B cell (primary cell): ENCODE measurements around the gene SPAG7. TPM values are rescaled to one million over a fixed set of nuclear protein-coding genes. Genes with fewer than 3 reads are reported as not detected.

Source experiments
- ATAC-seq: fragments of 200-7000 bp; cut with Tn5 transposase; one replicate; pipeline ENCODE4 v1.10.0; 2021; ENCODE audit warnings: low read depth, mild to moderate bottlenecking, moderate number of reproducible peaks, moderate library complexity
- CTCF ChIA-PET: fragments of 350-600 bp; sonication (Branson Sonifier 250); formaldehyde crosslinking; loops from one replicate; lab custom pipeline; 2021; ENCODE audit warnings: antibody characterized with exemption, inconsistent platforms; lab: Charles Lee
- POLR2A ChIA-PET: fragments of 350-600 bp; sonication (Branson Sonifier 250); formaldehyde crosslinking; loops from one replicate; lab custom pipeline; 2021; ENCODE audit warnings: antibody characterized with exemption; lab: Charles Lee
- DNase-seq: peaks from one replicate; pipeline ENCODE4 v3.0.0; 2013
- H2AFZ ChIP-seq: 2 replicates; pipeline ENCODE4 v1.6.1; 2012; ENCODE audit warnings: mild to moderate bottlenecking, low read depth, low read length; ENCODE audit not compliant: insufficient read depth, poor library complexity, severe bottlenecking
- H3K27ac ChIP-seq, 2 donors: 1 replicate in 1 of 2; 2 replicates in 1 of 2; pipeline ENCODE4 v1.5.1; 2012 to 2013; ENCODE audit warnings: low read length in 2 of 2, mild to moderate bottlenecking in 2 of 2, moderate library complexity in 1 of 2
- H3K27me3 ChIP-seq, 4 experiments: fragments of 200-600 bp in 1 of 4; sonication (generic) in 1 of 4; replicated peaks in 1 of 4; 1 replicate in 2 of 4; 2 replicates in 2 of 4; pipeline versions ENCODE4 v1.6.1 to v1.7.0; 2013 to 2016; ENCODE audit warnings: low read length in 3 of 4, mild to moderate bottlenecking in 2 of 4, mixed read lengths in 1 of 4, moderate library complexity in 1 of 4; ENCODE audit not compliant: insufficient read depth in 4 of 4, control insufficient read depth in 3 of 4; ENCODE audit errors: control extremely low read depth in 1 of 4
- H3K36me3 ChIP-seq, 2 experiments: replicated peaks in 1 of 2; 1 replicate in 1 of 2; 2 replicates in 1 of 2; pipeline versions ENCODE4 v1.6.1 to v1.7.1; 2013; ENCODE audit warnings: low read length in 1 of 2; ENCODE audit not compliant: insufficient read depth in 2 of 2, control insufficient read depth in 1 of 2; ENCODE audit errors: control extremely low read depth in 1 of 2, extremely low read depth in 1 of 2
- H3K4me1 ChIP-seq, 2 donors: fragments of 200-600 bp in 1 of 2; sonication (generic) in 1 of 2; 1 replicate in 1 of 2; 2 replicates in 1 of 2; pipeline versions ENCODE4 v1.5.1 to v1.6.1; 2013 to 2017; ENCODE audit warnings: low read length in 2 of 2; ENCODE audit not compliant: control insufficient read depth in 2 of 2, insufficient read depth in 2 of 2
- H3K4me2 ChIP-seq: replicated peaks from 2 replicates; pipeline ENCODE3; 2012; ENCODE audit warnings: mild to moderate bottlenecking, low read depth, low read length; ENCODE audit not compliant: poor library complexity, severe bottlenecking
- H3K4me3 ChIP-seq, 5 experiments: fragments of 200-600 bp in 1 of 5; sonication (generic) in 1 of 5; 1 replicate in 3 of 5; 2 replicates in 2 of 5; pipeline versions ENCODE4 v1.5.1 to v1.7.0; 2011 to 2016; ENCODE audit warnings: low read length in 4 of 5, mild to moderate bottlenecking in 4 of 5, low read depth in 2 of 5, control low read depth in 1 of 5, moderate library complexity in 1 of 5; ENCODE audit not compliant: insufficient read depth in 1 of 5; ENCODE audit errors: control extremely low read depth in 1 of 5, extremely low read depth in 1 of 5
- H3K79me2 ChIP-seq: fragments of 200-600 bp; sonication (generic); one replicate; pipeline ENCODE4 v1.6.0; 2016; ENCODE audit warnings: low read length; ENCODE audit not compliant: control insufficient read depth, insufficient read depth
- H3K9ac ChIP-seq: fragments of 200-600 bp; sonication (generic); 2 replicates; pipeline ENCODE4 v1.6.1; 2017; ENCODE audit warnings: mild to moderate bottlenecking, low read length, moderate library complexity
- H3K9me3 ChIP-seq, 3 donors: one replicate each; pipeline versions ENCODE4 v1.6.1 to v1.7.1; 2013; ENCODE audit warnings: low read length in 2 of 3; ENCODE audit not compliant: control insufficient read depth in 2 of 3, insufficient read depth in 1 of 3; ENCODE audit errors: control extremely low read depth in 1 of 3
- H4K20me1 ChIP-seq: 2 replicates; pipeline ENCODE4 v1.6.0; 2012; ENCODE audit warnings: mild to moderate bottlenecking, low read length; ENCODE audit not compliant: insufficient read depth, control insufficient read depth, poor library complexity, severe bottlenecking
- H3K27ac Mint-ChIP-seq: one replicate; pipeline ENCODE4 v1.8.0; 2021; ENCODE audit warnings: mixed read lengths
- H3K27me3 Mint-ChIP-seq: one replicate; pipeline ENCODE4 v1.8.0; 2021; ENCODE audit warnings: mixed read lengths
- H3K4me1 Mint-ChIP-seq: one replicate; pipeline ENCODE4 v1.8.0; 2021; ENCODE audit warnings: mixed read lengths
- H3K4me3 Mint-ChIP-seq: one replicate; pipeline ENCODE4 v1.8.0; 2021; ENCODE audit warnings: mixed read lengths
- H3K9me3 Mint-ChIP-seq: one replicate; pipeline ENCODE4 v1.8.0; 2022; ENCODE audit warnings: mixed read lengths; ENCODE audit not compliant: insufficient read depth
- EZH2 ChIP-seq: IDR thresholded peaks from 2 replicates; pipeline ENCODE4 v1.6.1; 2012; ENCODE audit warnings: borderline replicate concordance, low read depth, mild to moderate bottlenecking, moderate library complexity, low read length; ENCODE audit not compliant: insufficient read depth, poor library complexity, severe bottlenecking
- WGBS: methylation state at CpG from one replicate; pipeline ENCODE4 v1.1.5; 2013; ENCODE audit warnings: missing lambda C conversion rate; ENCODE audit not compliant: insufficient coverage; 5-methylcytosine and 5-hydroxymethylcytosine counted together
- intact Hi-C: fragments of 100-400 bp; cut with micrococcal nuclease; formaldehyde crosslinking; loops from one replicate; pipeline ENCODE4 v1.10.0; 2022
- polyA plus RNA-seq: library from polyadenylated mRNA; depleted of rRNA; stranded (reverse); fragments of >200 nt; gene quantifications from 2 replicates; pipeline ENCODE4 v1.2.3, GENCODE V29; 2012
- total RNA-seq, 2 donors: library from RNA; stranded (reverse); fragments of 120-200 nt in 1 of 2; gene quantifications; 1 replicate in 1 of 2; 2 replicates in 1 of 2; pipeline versions ENCODE4 v1.2.3 to v1.2.4, GENCODE V29; 2013 to 2022
- TF ChIP-seq, protein P1 (sequence below): fragments of 200-600 bp; IDR thresholded peaks from one replicate; pipeline ENCODE4 v1.8.0; 2022; ENCODE audit warnings: antibody characterized with exemption, mild to moderate bottlenecking

SPAG7 gene
- total and polyA plus RNA-seq, 2 donors (not counting 1 experiment from before 2014, with no cell fraction given), result 43.4 to 52.5 TPM

DNA sequence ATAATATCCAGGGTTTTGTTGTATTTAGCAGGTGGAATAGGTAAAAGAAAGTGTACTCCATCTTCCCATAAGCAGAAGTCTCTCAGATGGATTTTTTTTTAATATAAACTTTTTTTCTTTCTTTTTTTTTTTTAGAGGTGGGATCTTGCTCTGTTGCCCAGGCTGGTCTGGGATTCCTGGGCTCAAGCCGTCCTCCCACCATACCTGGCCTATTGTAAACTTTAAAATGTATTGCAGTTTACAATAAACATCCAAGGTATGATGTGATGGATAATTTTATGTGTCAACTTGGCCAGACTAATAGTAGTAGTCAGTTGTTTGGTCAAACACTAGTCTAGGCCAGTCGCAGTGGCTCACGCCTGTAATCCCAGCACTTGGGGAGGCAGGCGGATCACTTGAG lies 46.3 kb downstream of the SPAG7 start:
- intact Hi-C loops, result no loop called here
- H3K27me3 ChIP-seq, result no peaks in the 10 kb centered on the region
- H2AFZ ChIP-seq, result no peak overlapping the region
- no peaks in the 10 kb centered on the region for H3K9me3 Mint-ChIP-seq
- no peaks in the 10 kb centered on the region for H3K27me3 Mint-ChIP-seq
- no peak overlapping the region for H3K9ac ChIP-seq
- H3K4me3 ChIP-seq, result no peak overlapping the region
- H3K4me3 Mint-ChIP-seq, result no peak overlapping the region
- no peaks in the 10 kb centered on the region for H3K9me3 ChIP-seq
- TF ChIP-seq, protein P1, sequence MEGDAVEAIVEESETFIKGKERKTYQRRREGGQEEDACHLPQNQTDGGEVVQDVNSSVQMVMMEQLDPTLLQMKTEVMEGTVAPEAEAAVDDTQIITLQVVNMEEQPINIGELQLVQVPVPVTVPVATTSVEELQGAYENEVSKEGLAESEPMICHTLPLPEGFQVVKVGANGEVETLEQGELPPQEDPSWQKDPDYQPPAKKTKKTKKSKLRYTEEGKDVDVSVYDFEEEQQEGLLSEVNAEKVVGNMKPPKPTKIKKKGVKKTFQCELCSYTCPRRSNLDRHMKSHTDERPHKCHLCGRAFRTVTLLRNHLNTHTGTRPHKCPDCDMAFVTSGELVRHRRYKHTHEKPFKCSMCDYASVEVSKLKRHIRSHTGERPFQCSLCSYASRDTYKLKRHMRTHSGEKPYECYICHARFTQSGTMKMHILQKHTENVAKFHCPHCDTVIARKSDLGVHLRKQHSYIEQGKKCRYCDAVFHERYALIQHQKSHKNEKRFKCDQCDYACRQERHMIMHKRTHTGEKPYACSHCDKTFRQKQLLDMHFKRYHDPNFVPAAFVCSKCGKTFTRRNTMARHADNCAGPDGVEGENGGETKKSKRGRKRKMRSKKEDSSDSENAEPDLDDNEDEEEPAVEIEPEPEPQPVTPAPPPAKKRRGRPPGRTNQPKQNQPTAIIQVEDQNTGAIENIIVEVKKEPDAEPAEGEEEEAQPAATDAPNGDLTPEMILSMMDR, result no peak
- no peak for TF ChIP-seq EZH2
- H3K4me2 ChIP-seq, result no peak overlapping the region
- no peaks in the 10 kb centered on the region for H3K79me2 ChIP-seq
- no peak overlapping the region for H3K27ac ChIP-seq
- no peaks in the 10 kb centered on the region for H3K4me1 Mint-ChIP-seq
- H3K27ac Mint-ChIP-seq, result no peak overlapping the region
- POLR2A ChIA-PET, result interaction anchor here (0.7 kb wide), 1 partner anchor 550 kb away, joined by 3 read pairs; no protein-coding TSS in a partner anchor
- 100% methylated on average over 3 of the region's 4 CpGs for WGBS
- CTCF ChIA-PET, result no interaction called here
- DNase-seq, result no peak
- no peaks in the 10 kb centered on the region for H4K20me1 ChIP-seq
- H3K36me3 ChIP-seq, result no peaks in the 10 kb centered on the region
- H3K4me1 ChIP-seq, result no peaks in the 10 kb centered on the region
- no peak for ATAC-seq

DNA sequence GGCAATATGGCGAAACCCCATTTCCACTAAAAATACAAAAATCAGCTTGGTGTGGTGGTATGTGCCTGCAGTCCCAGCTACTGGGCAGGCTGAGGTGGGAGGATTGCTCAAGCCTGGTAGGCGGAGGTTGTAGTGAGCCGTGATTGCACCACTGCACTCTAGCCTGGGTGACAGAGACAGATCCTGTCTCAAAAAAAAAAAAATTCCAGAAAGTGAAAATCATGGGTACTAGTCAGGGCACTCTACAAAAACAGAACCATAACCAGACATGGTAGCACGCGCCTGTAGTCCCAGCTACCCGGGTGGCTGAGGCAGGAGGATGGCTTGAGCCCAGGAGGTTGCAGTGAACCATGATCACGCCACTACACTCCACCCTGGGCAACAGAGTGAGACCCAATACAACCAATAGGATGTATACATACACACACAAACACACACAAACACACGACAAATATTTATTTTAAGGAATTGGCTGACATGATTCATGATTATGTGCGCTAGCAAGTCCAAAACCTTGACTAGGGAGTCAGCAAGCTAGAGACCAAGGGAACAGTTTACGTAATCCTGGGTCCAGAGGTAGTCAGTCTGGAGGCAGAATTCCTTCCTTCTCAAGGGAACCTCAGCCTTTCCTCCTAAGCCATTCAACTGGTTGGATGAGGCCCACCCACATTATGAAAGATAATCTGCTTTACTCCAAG lies 47.1 kb downstream of the SPAG7 start:
- H3K79me2 ChIP-seq, result no peaks in the 10 kb centered on the region
- H3K27me3 Mint-ChIP-seq, result no peaks in the 10 kb centered on the region
- no peak overlapping the region for H3K27ac Mint-ChIP-seq
- H3K4me2 ChIP-seq, result no peak overlapping the region
- DNase-seq (no peak), ATAC-seq (no peak)
- POLR2A ChIA-PET, result interaction anchor here (0.7 kb wide), 1 partner anchor 551 kb away, joined by 3 read pairs; no protein-coding TSS in a partner anchor
- H3K9me3 ChIP-seq, result no peaks in the 10 kb centered on the region
- H3K9ac ChIP-seq, result no peak overlapping the region
- no peak overlapping the region for H2AFZ ChIP-seq
- no peaks in the 10 kb centered on the region for H3K36me3 ChIP-seq
- CTCF ChIA-PET, result no interaction called here
- no peaks in the 10 kb centered on the region for H3K27me3 ChIP-seq
- 100% methylated on average over 5 of the region's 10 CpGs for WGBS
- no peak overlapping the region for H3K27ac ChIP-seq
- H3K4me1 Mint-ChIP-seq, result no peaks in the 10 kb centered on the region
- H3K4me3 ChIP-seq, result no peak overlapping the region
- TF ChIP-seq, protein P1, result no peak
- no peak for TF ChIP-seq EZH2
- H3K9me3 Mint-ChIP-seq, result no peaks in the 10 kb centered on the region
- intact Hi-C loops, result no loop called here
- no peaks in the 10 kb centered on the region for H4K20me1 ChIP-seq
- H3K4me1 ChIP-seq, result no peaks in the 10 kb centered on the region
- H3K4me3 Mint-ChIP-seq, result no peak overlapping the region
